Prostate gland (tissue), 2 donors: ENCODE data around the gene SLFN13.

Source experiments
- CTCF ChIP-seq, 4 experiments: fragments of 200-600 bp in 2 of 4; fragments of 450-650 bp in 2 of 4; sonication (generic) in 2 of 4; IDR thresholded peaks; 1 replicate in 3 of 4; 2 replicates in 1 of 4; pipeline ENCODE4 v1.5.1; 2016 to 2019; ENCODE audit warnings: antibody characterized with exemption in 4 of 4, mild to moderate bottlenecking in 2 of 4, moderate library complexity in 2 of 4
- POLR2A ChIP-seq: fragments of 450-650 bp; IDR thresholded peaks from one replicate; pipeline ENCODE4 v1.6.1; 2016; ENCODE audit warnings: antibody characterized with exemption, mild to moderate bottlenecking
- POLR2AphosphoS5 ChIP-seq: sonication (generic); formaldehyde crosslinking; IDR thresholded peaks from one replicate; pipeline ENCODE4 v1.6.1; 2017; ENCODE audit warnings: antibody characterized with exemption

- TF ChIP-seq CTCF (IDR thresholded peaks at IDR 0.05), result no peak
- TF ChIP-seq POLR2AphosphoS5, result no peak
- TF ChIP-seq POLR2A, result no peak
Measured at GRCh38 chr17:35390156-35390555, 58.4 kb downstream of the SLFN13 start.
